ENCODE results near the gene KLHL34. TPM values are rescaled to one million over a fixed set of nuclear protein-coding genes. Genes with fewer than 3 reads are reported as not detected.

The KLHL34 gene, protein sequence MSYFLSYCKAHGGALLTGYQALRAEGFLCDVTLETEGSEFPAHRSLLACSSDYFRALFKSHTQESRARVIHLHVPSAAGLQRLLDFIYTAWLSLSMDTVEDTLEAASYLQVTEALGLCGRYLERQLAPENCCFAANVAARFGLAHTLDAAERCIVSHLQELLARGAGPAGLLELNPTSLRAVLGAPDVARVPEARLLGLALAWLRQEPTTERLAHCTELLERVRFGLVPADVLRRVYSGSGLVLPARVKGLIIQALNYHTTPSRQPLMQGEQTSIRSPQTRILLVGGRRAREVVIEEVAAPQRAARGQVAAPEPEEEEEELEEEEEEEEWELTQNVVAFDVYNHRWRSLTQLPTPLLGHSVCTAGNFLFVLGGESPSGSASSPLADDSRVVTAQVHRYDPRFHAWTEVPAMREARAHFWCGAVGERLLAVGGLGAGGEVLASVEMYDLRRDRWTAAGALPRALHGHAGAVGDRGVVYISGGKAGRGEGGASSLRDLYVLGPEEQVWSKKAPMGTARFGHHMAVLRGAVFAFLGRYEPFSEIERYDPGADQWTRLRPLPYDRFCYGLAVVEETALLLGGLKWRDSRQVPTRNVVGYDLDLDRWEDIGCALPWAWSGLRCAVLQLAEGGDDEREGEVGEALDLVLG
- 0.26 and 0.42 TPM in 2 replicates for total RNA-seq

DNA sequence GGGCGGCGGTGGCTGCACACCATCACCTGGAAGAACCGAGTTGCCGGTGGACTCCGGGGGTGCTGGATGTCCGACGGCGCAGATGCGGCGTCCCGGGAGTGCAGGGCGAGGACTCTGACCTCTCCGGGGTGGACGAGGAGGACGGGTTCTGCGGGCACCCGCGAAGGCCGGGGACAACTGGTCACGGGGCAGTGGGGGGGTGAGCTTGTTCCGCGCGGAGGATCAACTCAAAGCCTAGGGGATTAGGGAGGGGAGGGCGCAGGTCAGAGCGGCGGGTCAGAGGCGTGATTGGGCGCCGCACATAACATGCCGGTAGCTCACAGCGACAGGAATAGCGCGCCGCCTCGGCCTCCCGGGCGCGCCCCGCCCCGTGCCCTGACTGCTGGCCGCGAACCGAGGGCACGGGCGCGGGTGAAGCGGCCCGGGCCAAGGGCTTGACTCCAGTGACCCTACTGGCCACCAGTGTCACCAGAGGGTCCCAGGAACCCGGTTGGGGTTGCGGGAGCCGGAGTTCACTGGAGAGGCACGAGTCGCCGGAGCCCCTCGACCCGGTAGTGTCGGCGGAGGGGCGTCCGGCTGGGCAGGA lies at the start of gene KLHL34:
Gene KLHL34 (minus strand): TSS at position 179 of the 586 bp plus-strand sequence. CDS start 542 bp downstream, outside the sequence.
- intact Hi-C loops (cut with micrococcal nuclease): no loop called here
- peaks cover 10% of the 10 kb centered on the region for H3K27me3 Mint-ChIP-seq (ENCODE audit: insufficient read depth)
- DNase-seq (ENCODE audit: low spot score): no peak
- H3K4me1 Mint-ChIP-seq (ENCODE audit: low read depth): no peaks in the 10 kb centered on the region
- H3K4me3 Mint-ChIP-seq: peak within 1 kb of the TSS; percentile 54
- H3K27ac Mint-ChIP-seq: peak within 1 kb of the TSS; percentile 29
- H3K9me3 Mint-ChIP-seq: no peaks in the 10 kb centered on the region
- H3K36me3 Mint-ChIP-seq (ENCODE audit: low read depth): no peaks in the 10 kb centered on the region

DNA sequence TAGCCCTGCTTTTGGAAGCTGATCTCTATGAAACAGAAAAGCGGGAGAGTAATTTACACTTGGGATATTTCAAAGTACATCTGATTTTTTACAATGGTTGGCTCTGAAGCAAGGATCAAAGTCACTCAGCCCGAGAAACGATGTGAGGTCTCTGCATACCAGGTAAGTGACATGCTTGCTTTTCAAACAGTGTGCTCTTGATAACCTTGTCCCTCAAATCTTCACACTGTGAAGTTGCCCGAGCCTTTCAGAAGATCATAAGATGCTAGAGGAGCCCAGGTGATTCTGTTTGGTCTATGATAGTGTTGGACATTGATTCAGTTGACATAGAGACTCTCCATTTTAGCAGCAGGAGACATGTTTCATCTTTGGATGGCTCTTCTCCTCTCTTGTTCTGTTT lies 47.1 kb upstream of the KLHL34 start:
- H3K27me3 Mint-ChIP-seq (ENCODE audit: insufficient read depth): no peaks in the 10 kb centered on the region
- no peaks in the 10 kb centered on the region for H3K4me1 Mint-ChIP-seq (ENCODE audit: low read depth)
- no peaks in the 10 kb centered on the region for H3K9me3 Mint-ChIP-seq
- H3K27ac Mint-ChIP-seq: no peak overlapping the region
- H3K36me3 Mint-ChIP-seq (ENCODE audit: low read depth): no peaks in the 10 kb centered on the region
- intact Hi-C loops (cut with micrococcal nuclease): no loop called here
- H3K4me3 Mint-ChIP-seq: no peak overlapping the region
- DNase-seq (ENCODE audit: low spot score): no peak

DNA sequence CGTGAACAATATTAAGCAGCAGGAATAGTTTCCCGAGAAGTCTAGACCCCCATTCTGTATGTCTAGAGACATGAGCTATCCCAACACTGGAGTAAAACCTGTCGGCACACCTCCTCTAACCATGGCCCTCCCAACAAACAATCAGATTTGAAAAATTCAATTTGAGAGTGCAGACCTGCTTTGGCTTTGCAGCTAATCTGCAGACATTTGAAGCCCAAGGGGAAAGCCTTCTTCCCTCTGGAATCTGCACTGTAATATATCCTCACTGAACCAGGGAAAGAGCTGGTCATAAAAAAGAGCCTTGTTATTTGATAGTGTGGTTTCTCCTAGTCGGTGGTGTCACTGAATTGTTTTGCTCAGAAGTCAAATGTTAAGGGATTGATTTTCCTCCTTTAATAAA lies 44.6 kb upstream of the KLHL34 start:
- no peak for DNase-seq (ENCODE audit: low spot score)
- no peaks in the 10 kb centered on the region for H3K4me1 Mint-ChIP-seq (ENCODE audit: low read depth)
- no peaks in the 10 kb centered on the region for H3K27me3 Mint-ChIP-seq (ENCODE audit: insufficient read depth)
- H3K36me3 Mint-ChIP-seq (ENCODE audit: low read depth): no peaks in the 10 kb centered on the region
- H3K27ac Mint-ChIP-seq: no peak overlapping the region
- intact Hi-C loops (cut with micrococcal nuclease): no loop called here
- H3K9me3 Mint-ChIP-seq: no peaks in the 10 kb centered on the region
- H3K4me3 Mint-ChIP-seq: no peak overlapping the region

DNA sequence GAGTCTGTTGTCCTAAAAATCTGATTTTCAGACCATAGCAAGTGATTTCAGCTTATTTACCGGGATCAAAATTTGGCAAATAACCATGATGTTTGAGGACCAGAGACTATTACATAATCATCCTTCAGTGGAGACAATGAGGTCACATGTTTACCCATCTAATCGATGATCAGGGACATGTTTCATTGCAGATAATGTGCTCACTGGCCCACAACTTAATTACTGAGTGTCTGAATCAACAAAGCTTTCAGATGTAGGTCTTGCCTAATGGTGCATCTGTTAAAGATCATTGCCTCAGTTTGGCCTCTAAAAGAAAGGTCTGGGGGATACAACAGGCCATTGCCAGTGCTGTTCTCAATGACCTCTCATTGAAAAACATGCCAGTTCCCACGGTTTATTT lies 42.8 kb upstream of the KLHL34 start:
- Mint-ChIP-seq H3K4me3 (no peak overlapping the region), H3K9me3 (no peaks in the 10 kb centered on the region), H3K4me1 (ENCODE audit: low read depth) (no peaks in the 10 kb centered on the region), H3K36me3 (ENCODE audit: low read depth) (no peaks in the 10 kb centered on the region), H3K27ac (no peak overlapping the region), H3K27me3 (ENCODE audit: insufficient read depth) (no peaks in the 10 kb centered on the region)
- no peak for DNase-seq (ENCODE audit: low spot score)
- intact Hi-C loops (cut with micrococcal nuclease): no loop called here

DNA sequence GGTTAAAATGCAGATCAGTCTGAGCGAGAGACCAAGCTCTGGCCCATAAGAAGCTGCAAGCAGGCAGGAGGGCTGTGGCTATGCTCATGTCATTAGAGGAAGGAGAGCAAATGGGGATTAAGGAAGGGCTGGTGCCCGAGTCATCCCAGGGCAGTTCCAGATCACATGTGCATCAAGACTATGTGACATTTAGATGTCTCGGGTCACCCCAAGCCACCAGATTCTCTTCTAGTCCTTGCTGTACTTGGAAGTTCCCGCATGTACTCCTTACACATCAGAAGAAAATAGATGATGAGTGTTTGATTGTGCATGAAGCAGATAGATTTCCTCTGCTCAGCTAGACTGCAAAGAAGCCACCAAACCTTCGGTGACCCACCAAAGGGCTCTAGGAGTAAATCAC lies 42.1 kb upstream of the KLHL34 start:
- Mint-ChIP-seq H3K9me3 (no peaks in the 10 kb centered on the region), H3K27me3 (ENCODE audit: insufficient read depth) (no peaks in the 10 kb centered on the region), H3K4me1 (ENCODE audit: low read depth) (no peaks in the 10 kb centered on the region), H3K4me3 (no peak overlapping the region), H3K36me3 (ENCODE audit: low read depth) (no peaks in the 10 kb centered on the region), H3K27ac (no peak overlapping the region)
- intact Hi-C loops (cut with micrococcal nuclease): no loop called here
- DNase-seq (ENCODE audit: low spot score): no peak

DNA sequence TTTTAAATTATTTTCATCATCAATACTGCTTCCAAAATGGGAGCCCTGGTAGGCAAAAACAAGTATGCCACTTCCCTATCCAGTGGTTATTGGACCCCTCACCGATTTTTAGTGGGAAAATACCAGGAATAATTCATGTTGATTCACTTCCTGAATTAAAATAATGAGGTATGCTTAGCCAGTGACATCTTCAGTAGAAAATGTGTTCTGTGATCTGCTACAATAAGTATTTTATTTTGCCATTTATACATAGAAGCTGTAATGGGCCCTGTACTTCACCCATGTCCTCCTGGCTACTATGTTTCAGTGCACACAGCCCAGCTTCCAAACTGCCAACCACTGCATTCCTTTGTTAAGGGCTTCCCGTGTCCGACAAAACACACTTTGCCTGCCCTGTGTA lies 41.0 kb upstream of the KLHL34 start:
- Mint-ChIP-seq H3K36me3 (ENCODE audit: low read depth) (no peaks in the 10 kb centered on the region), H3K9me3 (no peaks in the 10 kb centered on the region), H3K4me3 (no peak overlapping the region), H3K27ac (no peak overlapping the region), H3K4me1 (ENCODE audit: low read depth) (no peaks in the 10 kb centered on the region), H3K27me3 (ENCODE audit: insufficient read depth) (no peaks in the 10 kb centered on the region)
- intact Hi-C loops (cut with micrococcal nuclease): no loop called here
- DNase-seq (ENCODE audit: low spot score): no peak

DNA sequence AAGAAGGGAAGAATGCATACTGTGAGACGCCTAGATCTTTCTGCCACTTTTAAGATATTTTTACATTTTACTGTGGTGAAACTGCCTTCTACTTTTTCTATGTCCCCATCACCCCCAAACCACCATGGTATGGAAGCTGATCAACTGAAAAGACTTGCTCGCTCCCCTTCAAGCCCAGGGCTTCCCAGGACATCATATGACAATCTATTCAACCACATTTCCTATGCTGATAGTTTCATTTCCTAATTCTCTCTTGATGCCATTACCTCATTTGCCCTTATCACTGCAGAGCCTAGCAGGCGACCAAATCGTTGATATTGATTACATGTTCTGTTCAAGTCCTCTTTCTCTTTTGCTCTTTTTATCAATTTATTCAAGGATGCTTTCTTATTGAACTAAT lies 40.1 kb upstream of the KLHL34 start:
- no peak for DNase-seq (ENCODE audit: low spot score)
- no peaks in the 10 kb centered on the region for H3K4me1 Mint-ChIP-seq (ENCODE audit: low read depth)
- intact Hi-C loops (cut with micrococcal nuclease): no loop called here
- H3K4me3 Mint-ChIP-seq: no peak overlapping the region
- H3K9me3 Mint-ChIP-seq: no peaks in the 10 kb centered on the region
- H3K27me3 Mint-ChIP-seq (ENCODE audit: insufficient read depth): no peaks in the 10 kb centered on the region
- H3K36me3 Mint-ChIP-seq (ENCODE audit: low read depth): no peaks in the 10 kb centered on the region
- H3K27ac Mint-ChIP-seq: no peak overlapping the region

DNA sequence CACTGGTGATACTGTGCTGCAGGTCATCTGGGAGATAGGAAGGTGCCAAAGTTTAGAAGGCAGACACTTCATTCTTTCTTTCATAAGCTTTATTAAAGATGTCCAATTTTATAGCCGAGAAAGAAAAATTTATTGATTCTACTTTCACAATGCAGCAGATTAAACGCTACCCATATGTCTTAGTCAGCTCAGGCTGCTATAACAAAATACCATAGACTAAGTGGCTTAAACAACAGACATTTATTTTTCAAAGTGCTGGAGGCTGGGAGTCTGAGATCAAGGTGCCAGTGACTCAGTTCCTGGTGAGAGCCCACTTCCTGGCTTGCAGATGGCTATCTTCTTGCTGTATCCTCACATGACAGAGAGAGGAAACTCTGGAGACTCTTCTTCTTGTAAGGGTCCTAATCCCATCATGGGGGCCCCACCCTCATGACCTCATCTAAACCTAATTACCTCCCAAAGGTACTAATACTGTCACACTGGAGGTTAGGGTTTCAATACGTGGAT lies 33.4 kb upstream of the KLHL34 start:
- intact Hi-C loops (cut with micrococcal nuclease): no loop called here
- no peak for DNase-seq (ENCODE audit: low spot score)
- no peak overlapping the region for H3K4me3 Mint-ChIP-seq
- H3K27me3 Mint-ChIP-seq (ENCODE audit: insufficient read depth): no peaks in the 10 kb centered on the region
- no peaks in the 10 kb centered on the region for H3K4me1 Mint-ChIP-seq (ENCODE audit: low read depth)
- no peaks in the 10 kb centered on the region for H3K36me3 Mint-ChIP-seq (ENCODE audit: low read depth)
- no peak overlapping the region for H3K27ac Mint-ChIP-seq
- no peaks in the 10 kb centered on the region for H3K9me3 Mint-ChIP-seq

DNA sequence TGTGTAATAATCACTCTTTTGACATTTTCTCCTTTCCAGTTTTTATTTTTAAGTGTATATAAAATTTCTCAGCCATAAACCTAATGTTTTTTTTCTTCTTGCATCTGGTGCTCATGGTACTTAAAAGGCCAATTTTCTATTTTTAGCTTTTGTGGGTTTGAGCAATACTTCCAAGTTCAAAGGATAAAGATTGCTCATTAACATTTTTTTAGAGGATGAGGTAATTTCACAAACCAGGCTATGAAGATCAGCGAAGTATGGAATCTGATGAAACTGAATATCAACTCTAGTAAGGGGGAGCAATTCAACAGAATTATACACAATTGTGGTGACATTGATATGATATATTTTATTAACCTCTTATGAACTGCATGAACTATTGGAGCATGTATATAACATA lies 25.8 kb upstream of the KLHL34 start:
- Mint-ChIP-seq H3K27me3 (ENCODE audit: insufficient read depth) (no peaks in the 10 kb centered on the region), H3K4me1 (ENCODE audit: low read depth) (no peaks in the 10 kb centered on the region), H3K36me3 (ENCODE audit: low read depth) (peaks cover 1% of the 10 kb centered on the region), H3K4me3 (no peak overlapping the region), H3K9me3 (no peaks in the 10 kb centered on the region), H3K27ac (no peak overlapping the region)
- intact Hi-C loops (cut with micrococcal nuclease): no loop called here
- DNase-seq (ENCODE audit: low spot score): no peak

DNA sequence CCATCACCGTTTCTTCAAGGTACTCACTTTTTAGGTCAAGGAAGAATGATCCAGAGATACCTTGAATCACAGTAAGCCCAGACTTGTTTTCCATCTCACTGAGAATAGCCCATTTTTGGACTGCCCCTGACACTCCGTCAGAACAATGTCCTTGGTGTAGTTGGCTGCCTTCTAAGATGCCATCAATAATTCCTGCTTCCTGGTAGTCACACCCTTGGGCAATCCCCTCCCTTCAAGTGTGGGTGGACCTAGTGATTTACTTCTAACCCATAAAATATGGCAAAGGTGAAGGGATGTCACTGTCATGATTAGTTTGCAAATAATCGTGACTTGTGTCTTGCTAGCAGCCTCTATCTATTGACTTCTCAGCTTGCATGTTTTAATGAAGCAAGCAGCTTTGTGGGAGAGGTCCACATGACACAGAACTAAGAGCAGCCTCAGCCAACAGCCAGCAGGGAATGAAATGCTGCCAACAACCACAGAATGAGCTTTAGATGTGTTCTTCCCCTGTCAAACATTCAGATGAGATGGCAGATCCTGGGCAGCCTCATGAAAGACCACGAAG lies 20.0 kb upstream of the KLHL34 start:
- H3K4me1 Mint-ChIP-seq (ENCODE audit: low read depth): no peaks in the 10 kb centered on the region

DNA sequence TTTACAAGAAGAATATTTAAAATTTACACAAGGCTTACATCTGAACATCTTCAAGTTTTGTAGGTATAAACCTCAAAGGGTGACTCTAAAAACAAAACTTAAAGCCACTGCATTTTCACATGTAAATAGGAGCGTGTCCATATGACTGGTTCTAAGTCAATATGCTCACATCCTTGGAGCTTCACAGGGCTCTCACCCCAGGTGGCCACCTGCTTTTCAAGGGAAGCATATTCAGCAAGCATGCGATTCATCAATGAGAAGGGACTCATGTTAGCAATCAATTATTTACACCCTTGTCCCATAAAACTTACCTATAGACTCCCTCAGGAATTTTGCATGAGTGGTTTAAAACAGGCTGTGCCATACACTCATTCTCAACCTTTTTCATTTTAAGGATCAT lies 17.8 kb upstream of the KLHL34 start:
- Mint-ChIP-seq H3K36me3 (ENCODE audit: low read depth) (no peaks in the 10 kb centered on the region), H3K27me3 (ENCODE audit: insufficient read depth) (no peaks in the 10 kb centered on the region), H3K9me3 (no peaks in the 10 kb centered on the region), H3K4me1 (ENCODE audit: low read depth) (no peaks in the 10 kb centered on the region), H3K4me3 (no peak overlapping the region), H3K27ac (no peak overlapping the region)
- intact Hi-C loops (cut with micrococcal nuclease): no loop called here
- DNase-seq (ENCODE audit: low spot score): no peak

More for the DNA sequence above, 20.0 kb upstream of the KLHL34 start:
- H3K27ac Mint-ChIP-seq: no peak overlapping the region
- H3K27me3 Mint-ChIP-seq (ENCODE audit: insufficient read depth): no peaks in the 10 kb centered on the region
- no peak overlapping the region for H3K4me3 Mint-ChIP-seq
- no peaks in the 10 kb centered on the region for H3K9me3 Mint-ChIP-seq
- DNase-seq (ENCODE audit: low spot score): no peak
- intact Hi-C loops (cut with micrococcal nuclease): no loop called here
- H3K36me3 Mint-ChIP-seq (ENCODE audit: low read depth): no peaks in the 10 kb centered on the region

DNA sequence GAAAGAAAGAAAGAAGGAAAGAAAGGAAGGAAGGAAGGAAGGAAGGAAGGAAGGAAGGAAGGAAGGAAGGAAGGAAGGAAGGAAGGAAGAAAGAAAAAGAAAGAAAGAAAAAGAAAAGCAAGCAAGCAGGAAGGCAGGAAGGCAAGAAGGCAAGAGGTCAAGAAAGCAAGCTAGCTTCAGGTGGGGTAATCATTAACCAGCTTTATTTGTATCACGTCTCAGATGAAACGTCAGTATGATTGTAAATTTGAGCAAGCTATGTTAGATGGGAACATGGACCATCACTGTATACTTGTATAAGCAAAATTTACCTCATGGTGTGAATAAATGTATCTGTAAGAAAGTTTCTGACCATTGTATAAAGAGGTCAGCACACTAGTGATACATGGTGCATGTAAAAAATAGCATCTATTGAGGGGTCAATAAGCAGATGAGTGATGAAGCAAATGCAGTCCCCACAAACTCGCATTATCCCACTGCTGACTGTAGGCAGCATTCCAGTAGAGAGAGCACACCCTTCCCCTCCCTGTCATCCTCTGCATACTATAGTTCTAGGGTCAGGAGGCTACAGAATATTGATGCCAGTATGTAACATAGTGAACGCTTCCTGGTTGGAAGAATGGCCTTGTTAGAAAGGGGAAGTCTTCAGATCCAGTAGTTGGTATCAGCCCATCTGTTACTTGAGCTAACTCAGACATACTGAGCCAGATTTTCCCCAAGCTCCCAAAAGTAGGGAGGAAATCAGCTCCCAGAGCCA lies 16.5 kb upstream of the KLHL34 start:
- Mint-ChIP-seq H3K4me1 (ENCODE audit: low read depth) (no peaks in the 10 kb centered on the region), H3K27ac (no peak overlapping the region), H3K9me3 (no peaks in the 10 kb centered on the region), H3K27me3 (ENCODE audit: insufficient read depth) (no peaks in the 10 kb centered on the region), H3K36me3 (ENCODE audit: low read depth) (no peaks in the 10 kb centered on the region), H3K4me3 (no peak overlapping the region)
- no peak for DNase-seq (ENCODE audit: low spot score)
- intact Hi-C loops (cut with micrococcal nuclease): no loop called here

Data from activated T-helper 1 cell treated with anti-CD3 and anti-CD28 coated beads, Interleukin-12 subunit alpha, Interleukin-12 subunit beta, Interleukin-2, Interleukin-4 antibody, amounts not matched to agents 30 ng/mL and 10 ng/mL and 1 ng/mL, durations not matched to agents 14 hours and 24 hours and 36 hours (primary cell).